IMR-90 (cell line): ENCODE measurements around the gene KCNJ4. TPM values are rescaled to one million over a fixed set of nuclear protein-coding genes. Genes with fewer than 3 reads are reported as not detected.

ENCODE experiments used
- ATAC-seq: fragments of 200-7000 bp; cut with Tn5 transposase; 2 replicates; pipeline ENCODE4 v1.9.1; 2020; ENCODE audit warnings: low read depth, mild to moderate bottlenecking, moderate library complexity
- BruUV-seq: library from RNA; stranded (reverse); fragments of 400-500 nt; replicated peaks from 2 replicates; lab custom pipeline; 2021; lab: Mats Ljungman, UMichigan
- CTCF ChIA-PET: fragments of 300-600 bp; formaldehyde crosslinking; extraction: SDS; loops from one replicate; lab custom pipeline; 2021; ENCODE audit warnings: antibody characterized with exemption; lab: Yijun Ruan, JAX
- POLR2A ChIA-PET: fragments of 300-600 bp; sonication (Branson Sonifier 250); formaldehyde crosslinking; loops from one replicate; lab custom pipeline; 2022; ENCODE audit warnings: antibody characterized with exemption; ENCODE audit not compliant: unreplicated experiment; lab: Charles Lee
- DNase-seq: peaks from one replicate; pipeline ENCODE4 v3.0.0; 2013
- H2AFZ ChIP-seq: replicated peaks from 2 replicates; pipeline ENCODE3; 2013; ENCODE audit warnings: low read length, mild to moderate bottlenecking; ENCODE audit not compliant: poor library complexity
- H2AK5ac ChIP-seq: 2 replicates; pipeline ENCODE4 v1.6.1; 2013; ENCODE audit warnings: low read depth, low read length, inconsistent platforms
- H2AK9ac ChIP-seq: replicated peaks from 2 replicates; pipeline ENCODE3; 2013; ENCODE audit warnings: mild to moderate bottlenecking, low read depth, low read length, moderate library complexity; ENCODE audit not compliant: poor library complexity
- H2BK120ac ChIP-seq: 2 replicates; pipeline ENCODE4 v1.6.1; 2013; ENCODE audit warnings: low read depth, low read length, inconsistent platforms
- H2BK15ac ChIP-seq: 3 replicates; pipeline ENCODE4 v1.6.1; 2013; ENCODE audit warnings: low read depth, low read length, inconsistent platforms
- H2BK20ac ChIP-seq: 2 replicates; pipeline ENCODE4 v1.6.1; 2013; ENCODE audit warnings: low read depth, mild to moderate bottlenecking, inconsistent platforms, low read length, moderate library complexity
- H2BK5ac ChIP-seq: 2 replicates; pipeline ENCODE4 v1.6.1; 2013; ENCODE audit warnings: mild to moderate bottlenecking, low read depth, low read length, inconsistent platforms; ENCODE audit not compliant: poor library complexity, severe bottlenecking
- H3K14ac ChIP-seq: replicated peaks from 2 replicates; pipeline ENCODE4 v1.6.1; 2013; ENCODE audit warnings: low read depth, low read length, inconsistent platforms
- H3K18ac ChIP-seq: 2 replicates; pipeline ENCODE4 v1.6.1; 2013; ENCODE audit warnings: low read depth, low read length, control low read depth
- H3K23ac ChIP-seq: 2 replicates; pipeline ENCODE4 v1.6.1; 2013; ENCODE audit warnings: low read depth, low read length, inconsistent platforms
- H3K27ac ChIP-seq: 2 replicates; pipeline ENCODE4 v1.5.1; 2013; ENCODE audit warnings: mild to moderate bottlenecking, control low read depth, low read length; ENCODE audit not compliant: insufficient read depth
- H3K27me3 ChIP-seq: 2 replicates; pipeline ENCODE4 v1.6.1; 2013; ENCODE audit warnings: low read length; ENCODE audit not compliant: control insufficient read depth, insufficient read depth
- H3K36me3 ChIP-seq: 2 replicates; pipeline ENCODE4 v1.6.1; 2013; ENCODE audit warnings: low read length, mixed read lengths; ENCODE audit not compliant: control insufficient read depth, insufficient read depth
- H3K4ac ChIP-seq: 2 replicates; pipeline ENCODE4 v1.6.1; 2013; ENCODE audit warnings: low read depth, low read length, inconsistent platforms
- H3K4me1 ChIP-seq: 2 replicates; pipeline ENCODE4 v1.6.1; 2013; ENCODE audit warnings: low read length, mixed read lengths; ENCODE audit not compliant: control insufficient read depth, insufficient read depth
- H3K4me2 ChIP-seq: 2 replicates; pipeline ENCODE4 v1.6.1; 2013; ENCODE audit warnings: low read depth, mild to moderate bottlenecking, control low read depth, low read length, moderate library complexity
- H3K4me3 ChIP-seq: 2 replicates; pipeline ENCODE4 v1.5.1; 2013; ENCODE audit warnings: low read depth, mild to moderate bottlenecking, control low read depth, low read length, moderate library complexity; ENCODE audit not compliant: insufficient read depth
- H3K56ac ChIP-seq: 2 replicates; pipeline ENCODE4 v1.6.1; 2013; ENCODE audit warnings: low read length, inconsistent platforms; ENCODE audit not compliant: insufficient read depth; ENCODE audit errors: extremely low read depth
- H3K79me1 ChIP-seq, 2 experiments: 2 replicates each; pipeline ENCODE4 v1.6.1; 2013; ENCODE audit warnings: low read length in 2 of 2, inconsistent platforms in 1 of 2, low read depth in 1 of 2
- H3K9ac ChIP-seq: 2 replicates; pipeline ENCODE4 v1.6.1; 2013; ENCODE audit warnings: low read depth, low read length, control low read depth
- H3K9me1 ChIP-seq: 2 replicates; pipeline ENCODE4 v1.6.1; 2013; ENCODE audit warnings: low read length, inconsistent platforms; ENCODE audit not compliant: insufficient read depth
- H3K9me3 ChIP-seq: 2 replicates; pipeline ENCODE4 v1.6.1; 2013; ENCODE audit warnings: low read length; ENCODE audit not compliant: control insufficient read depth, insufficient read depth
- H4K20me1 ChIP-seq: 2 replicates; pipeline ENCODE4 v1.6.1; 2013; ENCODE audit warnings: low read length, inconsistent platforms; ENCODE audit not compliant: insufficient read depth
- H4K5ac ChIP-seq: 2 replicates; pipeline ENCODE4 v1.6.1; 2013; ENCODE audit warnings: mild to moderate bottlenecking, low read depth, low read length, control low read depth
- H4K8ac ChIP-seq, 2 experiments: 2 replicates each; pipeline ENCODE4 v1.6.1; 2013; ENCODE audit warnings: low read depth in 2 of 2, low read length in 2 of 2, control low read depth in 1 of 2, inconsistent platforms in 1 of 2
- H4K91ac ChIP-seq: 2 replicates; pipeline ENCODE4 v1.6.1; 2013; ENCODE audit warnings: low read depth, low read length, inconsistent platforms; ENCODE audit not compliant: insufficient read depth
- FOS ChIP-seq: fragments of 150-350 bp; IDR thresholded peaks from 2 replicates; pipeline ENCODE4 v1.6.1; 2016; ENCODE audit warnings: low read depth, low read length
- RAD21 ChIP-seq: IDR thresholded peaks from 2 replicates; pipeline ENCODE4 v1.6.1; 2012; ENCODE audit warnings: low read length, improper control_type of control experiment
- WGBS, 2 experiments: methylation state at CpG; one replicate each; pipeline versions ENCODE4 v1.1.5 to v1.1.7; 2013; ENCODE audit warnings: missing lambda C conversion rate in 2 of 2; ENCODE audit not compliant: insufficient read length in 1 of 2; ENCODE audit errors: extremely low coverage in 2 of 2; 5-methylcytosine and 5-hydroxymethylcytosine counted together
- dilution Hi-C: fragments of 300-500 bp; cut with HindIII; formaldehyde crosslinking; loops from one replicate; pipeline ENCODE4 v1.14.3; 2018; ENCODE audit warnings: low sequenced_read_pairs; ENCODE audit not compliant: unreplicated experiment
- in situ Hi-C: fragments of 300-500 bp; cut with MboI; formaldehyde crosslinking; loops from 3 replicates; pipeline ENCODE4 v1.14.3; 2019; ENCODE audit warnings: low sequenced_read_pairs, inconsistent platforms, mixed read lengths
- intact Hi-C: fragments of 100-400 bp; cut with micrococcal nuclease; formaldehyde crosslinking; loops from 2 replicates; pipeline ENCODE4 v1.10.0; 2022
- polyA plus RNA-seq, 3 experiments: library from polyadenylated mRNA; depleted of rRNA; stranded (reverse); fragments of >200 nt; gene quantifications; 2 replicates each; pipeline ENCODE4 v1.2.3, GENCODE V29; 2012; ENCODE audit warnings: low replicate concordance in 1 of 3
- total RNA-seq: library from RNA; depleted of rRNA; stranded (reverse); fragments of >200 nt; gene quantifications from 2 replicates; pipeline ENCODE4 v1.2.3, GENCODE V29; 2012
- TF ChIP-seq, protein P1 (sequence below): fragments of 150-350 bp; IDR thresholded peaks from 2 replicates; pipeline ENCODE4 v1.6.1; 2017; ENCODE audit warnings: mild to moderate bottlenecking, antibody characterized with exemption, low read length, low read depth

KCNJ4 gene
- total and polyA plus RNA-seq, 2 of the 4 experiments (the other 2 are of a cell fraction): not detected

DNA sequence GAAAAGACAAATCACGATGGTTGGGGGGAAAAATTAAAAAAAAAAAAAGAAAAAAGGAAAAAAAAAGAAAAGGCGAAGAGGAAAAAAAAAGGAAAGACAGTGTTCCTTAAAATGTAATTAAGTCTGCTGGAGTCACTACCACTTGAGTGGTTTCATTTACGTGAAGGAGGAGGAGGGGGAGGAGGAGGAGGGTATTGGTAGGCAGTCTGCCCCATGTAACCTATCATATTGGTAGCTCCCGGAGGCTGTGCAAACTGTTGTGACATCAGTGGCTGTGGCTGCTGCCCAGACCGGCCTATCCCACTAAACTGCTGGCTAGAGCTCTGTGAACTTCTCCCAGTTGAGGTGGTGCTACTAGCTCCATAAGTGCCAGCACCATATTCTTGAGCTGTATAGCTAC is 30.8 kb upstream of the KCNJ4 start:
- H3K27ac ChIP-seq: no peak overlapping the region
- no peak overlapping the region for H4K8ac ChIP-seq
- H2BK120ac ChIP-seq: no peak overlapping the region
- H2BK20ac ChIP-seq: no peak overlapping the region
- H3K9me3 ChIP-seq: no peaks in the 10 kb centered on the region
- no peak overlapping the region for H2AK9ac ChIP-seq
- H3K4me3 ChIP-seq: no peak overlapping the region
- no peak overlapping the region for H2AK5ac ChIP-seq
- no peak overlapping the region for H3K4me2 ChIP-seq
- ATAC-seq (no peak; the same call in 1 of the 2 replicates), DNase-seq (no peak)
- intact Hi-C loops: no loop called here
- 85% methylated on average over 2 of the region's 5 CpGs; no CpG with 5 or more reads in 1 of the 2 experiments for WGBS, 2 experiments
- no peak overlapping the region for H4K91ac ChIP-seq
- no peak overlapping the region for H3K56ac ChIP-seq
- ChIA-PET POLR2A (interaction anchor here (0.7 kb wide), 1 partner anchor 17 kb away, joined by 21 read pairs; no protein-coding TSS in a partner anchor), CTCF (no interaction called here)
- H3K18ac ChIP-seq: no peak overlapping the region
- H3K36me3 ChIP-seq: peaks cover 73% of the 10 kb centered on the region
- no peak overlapping the region for H3K9ac ChIP-seq
- H3K27me3 ChIP-seq: no peaks in the 10 kb centered on the region
- no peak overlapping the region for H3K4ac ChIP-seq
- peaks cover 50 to 79% of the 10 kb centered on the region in 2 experiments for H3K79me1 ChIP-seq
- H2BK15ac ChIP-seq: no peak overlapping the region
- no peak overlapping the region for H2BK5ac ChIP-seq
- no peak overlapping the region for H3K14ac ChIP-seq
- H4K20me1 ChIP-seq: peaks cover 89% of the 10 kb centered on the region
- TF ChIP-seq, protein P1, sequence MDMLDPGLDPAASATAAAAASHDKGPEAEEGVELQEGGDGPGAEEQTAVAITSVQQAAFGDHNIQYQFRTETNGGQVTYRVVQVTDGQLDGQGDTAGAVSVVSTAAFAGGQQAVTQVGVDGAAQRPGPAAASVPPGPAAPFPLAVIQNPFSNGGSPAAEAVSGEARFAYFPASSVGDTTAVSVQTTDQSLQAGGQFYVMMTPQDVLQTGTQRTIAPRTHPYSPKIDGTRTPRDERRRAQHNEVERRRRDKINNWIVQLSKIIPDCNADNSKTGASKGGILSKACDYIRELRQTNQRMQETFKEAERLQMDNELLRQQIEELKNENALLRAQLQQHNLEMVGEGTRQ: no peak
- no peak for TF ChIP-seq RAD21
- no peak for TF ChIP-seq FOS
- dilution Hi-C loops: no loop called here
- no peak overlapping the region for H3K23ac ChIP-seq
- H2AFZ ChIP-seq: no peak overlapping the region
- in situ Hi-C loops: no loop called here
- H3K4me1 ChIP-seq: peaks cover 22% of the 10 kb centered on the region
- peaks cover 22% of the 10 kb centered on the region for H3K9me1 ChIP-seq
- no peak overlapping the region for H4K5ac ChIP-seq
- TSS peak; percentile 5 for BruUV-seq
